H9 (cell line): ENCODE results near the gene GLP2R. TPM values are rescaled to one million over a fixed set of nuclear protein-coding genes. Genes with fewer than 3 reads are reported as not detected.

ENCODE experiments used
- DNase-seq: peaks from one replicate; pipeline ENCODE4 v3.0.0-alpha.2; 2017
- H2AFZ ChIP-seq: one replicate; pipeline ENCODE4 v1.6.1; 2013; ENCODE audit warnings: mild to moderate bottlenecking, low read length, control low read depth, moderate library complexity
- H2AK5ac ChIP-seq: 2 replicates; pipeline ENCODE4 v1.6.1; 2013; ENCODE audit warnings: low read length, control low read depth, mixed read lengths; ENCODE audit not compliant: insufficient read length
- H2BK120ac ChIP-seq: one replicate; pipeline ENCODE4 v1.6.1; 2013; ENCODE audit warnings: low read depth, mild to moderate bottlenecking, low read length, control low read depth, inconsistent platforms; ENCODE audit not compliant: poor library complexity, severe bottlenecking
- H2BK12ac ChIP-seq: 2 replicates; pipeline ENCODE4 v1.6.1; 2013; ENCODE audit warnings: low read length, control low read depth, mixed read lengths, low read depth; ENCODE audit not compliant: insufficient read length
- H2BK15ac ChIP-seq: 2 replicates; pipeline ENCODE4 v1.6.1; 2013; ENCODE audit warnings: low read depth, low read length, control low read depth
- H2BK20ac ChIP-seq: one replicate; pipeline ENCODE4 v1.6.1; 2013; ENCODE audit warnings: low read depth, mild to moderate bottlenecking, low read length, control low read depth, inconsistent platforms; ENCODE audit not compliant: poor library complexity, severe bottlenecking
- H2BK5ac ChIP-seq: 2 replicates; pipeline ENCODE4 v1.6.1; 2013; ENCODE audit warnings: low read length, control low read depth, mixed read lengths; ENCODE audit not compliant: insufficient read length
- H3K14ac ChIP-seq: 2 replicates; pipeline ENCODE4 v1.6.1; 2013; ENCODE audit warnings: low read length, control low read depth; ENCODE audit not compliant: insufficient read depth
- H3K18ac ChIP-seq: 2 replicates; pipeline ENCODE4 v1.6.1; 2013; ENCODE audit warnings: low read depth, mild to moderate bottlenecking, mixed read lengths, low read length, control low read depth; ENCODE audit not compliant: insufficient read length
- H3K23ac ChIP-seq: 2 replicates; pipeline ENCODE4 v1.6.1; 2013; ENCODE audit warnings: low read length, control low read depth, mixed read lengths, low read depth; ENCODE audit not compliant: insufficient read length
- H3K23me2 ChIP-seq: 2 replicates; pipeline ENCODE4 v1.6.1; 2013; ENCODE audit warnings: low read depth, mild to moderate bottlenecking, mixed read lengths, low read length, control low read depth; ENCODE audit not compliant: insufficient read length, poor library complexity, severe bottlenecking
- H3K27ac ChIP-seq: 2 replicates; pipeline ENCODE4 v1.5.1; 2013; ENCODE audit warnings: low read length, control low read depth, mixed read lengths, low read depth; ENCODE audit not compliant: insufficient read length
- H3K27me3 ChIP-seq: 2 replicates; pipeline ENCODE4 v1.6.1; 2013; ENCODE audit warnings: low read length, control low read depth, inconsistent platforms; ENCODE audit not compliant: insufficient read depth
- H3K4ac ChIP-seq: 2 replicates; pipeline ENCODE4 v1.6.1; 2013; ENCODE audit warnings: low read depth, mild to moderate bottlenecking, control low read depth, inconsistent platforms, low read length, moderate library complexity
- H3K4me1 ChIP-seq: 2 replicates; pipeline ENCODE4 v1.6.1; 2013; ENCODE audit warnings: low read length, control low read depth, inconsistent platforms; ENCODE audit not compliant: insufficient read depth
- H3K4me2 ChIP-seq: 2 replicates; pipeline ENCODE4 v1.6.1; 2013; ENCODE audit warnings: low read length, control low read depth, mixed read lengths; ENCODE audit not compliant: insufficient read length, insufficient read depth
- H3K56ac ChIP-seq: 2 replicates; pipeline ENCODE4 v1.6.1; 2013; ENCODE audit warnings: low read depth, mild to moderate bottlenecking, mixed read lengths, low read length, control low read depth; ENCODE audit not compliant: insufficient read length
- H3K79me1 ChIP-seq: 2 replicates; pipeline ENCODE4 v1.6.1; 2013; ENCODE audit warnings: low read depth, mild to moderate bottlenecking, moderate library complexity, low read length, control low read depth, inconsistent platforms; ENCODE audit not compliant: insufficient read depth, poor library complexity, severe bottlenecking
- H3K79me2 ChIP-seq: 2 replicates; pipeline ENCODE4 v1.6.1; 2013; ENCODE audit warnings: low read length, control low read depth, inconsistent platforms; ENCODE audit not compliant: insufficient read depth
- H3K9ac ChIP-seq: 2 replicates; pipeline ENCODE4 v1.6.1; 2013; ENCODE audit warnings: low read length, control low read depth, mixed read lengths; ENCODE audit not compliant: insufficient read length; ENCODE audit errors: extremely low read depth
- H3K9me3 ChIP-seq: one replicate; pipeline ENCODE4 v1.6.1; 2013; ENCODE audit warnings: low read depth, low read length, inconsistent platforms; ENCODE audit not compliant: control insufficient read depth
- H3T11ph ChIP-seq: one replicate; pipeline ENCODE4 v1.6.1; 2013; ENCODE audit warnings: mild to moderate bottlenecking, low read length, control low read depth, inconsistent platforms
- H4K20me1 ChIP-seq: one replicate; pipeline ENCODE4 v1.6.1; 2013; ENCODE audit not compliant: control insufficient read depth, insufficient read length, insufficient read depth
- H4K5ac ChIP-seq: 2 replicates; pipeline ENCODE4 v1.6.1; 2013; ENCODE audit warnings: low read depth, mild to moderate bottlenecking, mixed read lengths, low read length, control low read depth; ENCODE audit not compliant: insufficient read length
- H4K8ac ChIP-seq: replicated peaks from 2 replicates; pipeline ENCODE4 v1.6.1; 2013; ENCODE audit warnings: low read length, control low read depth, mixed read lengths, low read depth; ENCODE audit not compliant: insufficient read length
- H4K91ac ChIP-seq: 2 replicates; pipeline ENCODE4 v1.6.1; 2013; ENCODE audit warnings: low read depth, mild to moderate bottlenecking, moderate library complexity, mixed read lengths, low read length, control low read depth; ENCODE audit not compliant: insufficient read length
- H3K27ac Mint-ChIP-seq, 3 experiments: 2 replicates in 2 of 3; 3 replicates in 1 of 3; pipeline ENCODE4 v1.8.0; 2020 to 2021; ENCODE audit warnings: mixed read lengths in 3 of 3, mild to moderate bottlenecking in 1 of 3, moderate library complexity in 1 of 3
- H3K27me3 Mint-ChIP-seq: 2 replicates; pipeline ENCODE4 v1.8.0; 2021; ENCODE audit warnings: low read depth, mild to moderate bottlenecking, moderate library complexity, mixed read lengths
- H3K36me3 Mint-ChIP-seq, 3 experiments: 2 replicates in 2 of 3; 3 replicates in 1 of 3; pipeline ENCODE4 v1.8.0; 2020 to 2021; ENCODE audit warnings: low read depth in 3 of 3, mixed read lengths in 3 of 3; ENCODE audit not compliant: insufficient read depth in 1 of 3
- H3K4me1 Mint-ChIP-seq, 2 experiments: 2 replicates each; pipeline ENCODE4 v1.8.0; 2020; ENCODE audit warnings: mixed read lengths in 2 of 2
- H3K4me3 Mint-ChIP-seq, 2 experiments: 2 replicates in 1 of 2; 3 replicates in 1 of 2; pipeline ENCODE4 v1.8.0; 2020 to 2021; ENCODE audit warnings: mild to moderate bottlenecking in 2 of 2, mixed read lengths in 2 of 2, moderate library complexity in 1 of 2
- H3K9me3 Mint-ChIP-seq, 2 experiments: 2 replicates in 1 of 2; 3 replicates in 1 of 2; pipeline ENCODE4 v1.8.0; 2020; ENCODE audit warnings: mild to moderate bottlenecking in 2 of 2, mixed read lengths in 2 of 2, moderate library complexity in 1 of 2
- WGBS: extraction: QIAGEN DNeasy Blood & Tissue Kit; methylation state at CpG from one replicate; pipeline ENCODE4 v1.1.7; 2013; ENCODE audit warnings: missing lambda C conversion rate, low lambda C conversion rate, mixed read lengths; ENCODE audit not compliant: insufficient read length; ENCODE audit errors: extremely low coverage; 5-methylcytosine and 5-hydroxymethylcytosine counted together
- total RNA-seq: library from RNA; stranded (reverse); gene quantifications from 2 replicates; pipeline ENCODE4 v1.2.1, GENCODE V29; 2021
- TF ChIP-seq, protein P1 (sequence below): fragments of 200-600 bp; sonication (generic); conservative IDR thresholded peaks from 3 replicates; pipeline ENCODE4 v1.8.0; 2021; ENCODE audit warnings: antibody characterized with exemption, mild to moderate bottlenecking

The GLP2R gene
- total RNA-seq, 1 experiment from 2014 or later, result not detected

DNA sequence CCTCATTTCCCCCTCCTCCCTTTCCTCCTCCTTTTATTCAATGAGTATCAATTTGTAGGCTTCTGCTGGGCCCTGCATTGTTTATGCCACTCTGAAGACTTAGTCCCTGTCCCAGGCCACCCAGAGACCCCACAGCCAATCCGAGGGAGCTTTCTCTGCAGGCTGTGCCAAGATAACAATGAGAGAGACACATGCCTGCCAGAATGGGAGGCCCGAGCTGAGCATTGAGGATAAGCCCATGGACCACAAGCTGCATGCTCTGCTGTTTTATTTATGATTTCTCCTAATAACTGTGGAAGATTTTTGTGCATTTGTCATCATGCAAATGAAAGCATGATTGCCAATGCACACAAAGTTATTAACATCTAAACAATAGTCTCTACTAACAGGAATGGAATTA lies 76.4 kb downstream of the GLP2R start:
- Histone ChIP-seq H2BK15ac (no peak overlapping the region), H3K56ac (no peak overlapping the region), H4K5ac (no peak overlapping the region), H4K20me1 (no peaks in the 10 kb centered on the region), H3K23ac (no peak overlapping the region), H2AFZ (no peak overlapping the region), H2AK5ac (no peak overlapping the region), H3K18ac (no peak overlapping the region), H3K79me1 (no peaks in the 10 kb centered on the region), H4K91ac (no peak overlapping the region), H3K14ac (no peak overlapping the region), H3K4ac (no peak overlapping the region), H3K4me2 (no peak overlapping the region), H4K8ac (no peak overlapping the region), H2BK5ac (no peak overlapping the region), H3K9me3 (no peaks in the 10 kb centered on the region), H2BK120ac (no peak overlapping the region), H3K4me1 (no peaks in the 10 kb centered on the region), H2BK12ac (no peak overlapping the region), H3K9ac (no peak overlapping the region), H3K27me3 (no peaks in the 10 kb centered on the region; the same call in 1 of the 2 replicates), H2BK20ac (no peak overlapping the region), H3T11ph (no peak overlapping the region), H3K27ac (no peak overlapping the region), H3K79me2 (no peaks in the 10 kb centered on the region), H3K23me2 (no peaks in the 10 kb centered on the region)
- peaks cover 5 to 34% of the 10 kb centered on the region in 2 experiments; a peak in 3 of 4 replicates for H3K4me1 Mint-ChIP-seq
- H3K4me3 Mint-ChIP-seq, result no peak overlapping the region
- no peak overlapping the region; a peak in 1 of 7 replicates for H3K27ac Mint-ChIP-seq
- no peaks in the 10 kb centered on the region; the same call in 1 of the 2 replicates for H3K27me3 Mint-ChIP-seq
- H3K36me3 Mint-ChIP-seq, result no peaks in the 10 kb centered on the region
- no peaks in the 10 kb centered on the region for H3K9me3 Mint-ChIP-seq
- no CpG with 5 or more reads among the region's 2 CpGs for WGBS
- TF ChIP-seq, protein P1, sequence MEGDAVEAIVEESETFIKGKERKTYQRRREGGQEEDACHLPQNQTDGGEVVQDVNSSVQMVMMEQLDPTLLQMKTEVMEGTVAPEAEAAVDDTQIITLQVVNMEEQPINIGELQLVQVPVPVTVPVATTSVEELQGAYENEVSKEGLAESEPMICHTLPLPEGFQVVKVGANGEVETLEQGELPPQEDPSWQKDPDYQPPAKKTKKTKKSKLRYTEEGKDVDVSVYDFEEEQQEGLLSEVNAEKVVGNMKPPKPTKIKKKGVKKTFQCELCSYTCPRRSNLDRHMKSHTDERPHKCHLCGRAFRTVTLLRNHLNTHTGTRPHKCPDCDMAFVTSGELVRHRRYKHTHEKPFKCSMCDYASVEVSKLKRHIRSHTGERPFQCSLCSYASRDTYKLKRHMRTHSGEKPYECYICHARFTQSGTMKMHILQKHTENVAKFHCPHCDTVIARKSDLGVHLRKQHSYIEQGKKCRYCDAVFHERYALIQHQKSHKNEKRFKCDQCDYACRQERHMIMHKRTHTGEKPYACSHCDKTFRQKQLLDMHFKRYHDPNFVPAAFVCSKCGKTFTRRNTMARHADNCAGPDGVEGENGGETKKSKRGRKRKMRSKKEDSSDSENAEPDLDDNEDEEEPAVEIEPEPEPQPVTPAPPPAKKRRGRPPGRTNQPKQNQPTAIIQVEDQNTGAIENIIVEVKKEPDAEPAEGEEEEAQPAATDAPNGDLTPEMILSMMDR, result no peak
- no peak for DNase-seq
